Measurements from ENCODE around the gene FAM120B.

Gene FAM120B

DNA sequence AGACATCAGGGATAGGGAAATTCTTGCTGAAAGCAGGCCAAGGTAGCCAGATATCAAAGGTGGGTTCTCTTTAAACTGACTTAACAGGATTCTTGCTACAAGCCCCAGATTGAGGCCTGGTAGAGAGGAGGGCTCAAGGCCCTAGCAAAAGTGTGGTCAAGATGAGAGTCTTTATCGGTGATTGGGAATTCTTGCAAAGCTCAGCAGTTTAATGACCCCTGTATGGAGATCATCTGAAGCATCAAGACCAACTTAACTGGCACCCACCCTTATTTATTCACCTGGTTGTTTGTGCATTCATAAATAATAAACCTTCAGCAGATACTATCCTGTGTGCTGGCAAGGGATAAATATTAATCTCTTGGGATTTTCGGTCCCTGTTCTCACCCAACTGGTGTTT is 6.3 kb downstream of the FAM120B start:
- Histone ChIP-seq H3K79me2 (ENCODE audit: insufficient read depth, low read length) (peaks cover 72% of the 10 kb centered on the region), H3K27me3 (ENCODE audit: insufficient read depth, low read length) (no peaks in the 10 kb centered on the region), H3K9me2 (ENCODE audit: low read depth, low read length) (no peaks in the 10 kb centered on the region), H2AFZ (ENCODE audit: low read length) (no peak overlapping the region), H3K4me1 (ENCODE audit: insufficient read depth, low read length, severe bottlenecking) (peaks cover 11% of the 10 kb centered on the region), H3K36me3 (ENCODE audit: insufficient read depth, low read length) (peaks cover 27% of the 10 kb centered on the region), H3K4me3 (ENCODE audit: low read depth, low read length, poor library complexity, severe bottlenecking) (no peak overlapping the region), H3K4me2 (ENCODE audit: low read length) (no peak overlapping the region), H3K27ac (ENCODE audit: low read depth, low read length, poor library complexity, severe bottlenecking) (no peak overlapping the region), H3K9ac (ENCODE audit: low read length) (no peak overlapping the region), H3K9me3 (ENCODE audit: low read length) (no peaks in the 10 kb centered on the region), H3F3A (ENCODE audit: insufficient read depth, low read length) (no peaks in the 10 kb centered on the region), H4K20me1 (ENCODE audit: insufficient read depth, low read length) (0 out of 2 replicates have a peak, but pooled peaks cover 2% of the 10 kb centered on the region)
- no peak for TF ChIP-seq EZH2 (IDR thresholded peaks at IDR 0.05; ENCODE audit: borderline replicate concordance, low read length)
- TF ChIP-seq, protein P1, sequence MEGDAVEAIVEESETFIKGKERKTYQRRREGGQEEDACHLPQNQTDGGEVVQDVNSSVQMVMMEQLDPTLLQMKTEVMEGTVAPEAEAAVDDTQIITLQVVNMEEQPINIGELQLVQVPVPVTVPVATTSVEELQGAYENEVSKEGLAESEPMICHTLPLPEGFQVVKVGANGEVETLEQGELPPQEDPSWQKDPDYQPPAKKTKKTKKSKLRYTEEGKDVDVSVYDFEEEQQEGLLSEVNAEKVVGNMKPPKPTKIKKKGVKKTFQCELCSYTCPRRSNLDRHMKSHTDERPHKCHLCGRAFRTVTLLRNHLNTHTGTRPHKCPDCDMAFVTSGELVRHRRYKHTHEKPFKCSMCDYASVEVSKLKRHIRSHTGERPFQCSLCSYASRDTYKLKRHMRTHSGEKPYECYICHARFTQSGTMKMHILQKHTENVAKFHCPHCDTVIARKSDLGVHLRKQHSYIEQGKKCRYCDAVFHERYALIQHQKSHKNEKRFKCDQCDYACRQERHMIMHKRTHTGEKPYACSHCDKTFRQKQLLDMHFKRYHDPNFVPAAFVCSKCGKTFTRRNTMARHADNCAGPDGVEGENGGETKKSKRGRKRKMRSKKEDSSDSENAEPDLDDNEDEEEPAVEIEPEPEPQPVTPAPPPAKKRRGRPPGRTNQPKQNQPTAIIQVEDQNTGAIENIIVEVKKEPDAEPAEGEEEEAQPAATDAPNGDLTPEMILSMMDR (IDR thresholded peaks at IDR 0.05; ENCODE audit: low read length), result no peak

DNA sequence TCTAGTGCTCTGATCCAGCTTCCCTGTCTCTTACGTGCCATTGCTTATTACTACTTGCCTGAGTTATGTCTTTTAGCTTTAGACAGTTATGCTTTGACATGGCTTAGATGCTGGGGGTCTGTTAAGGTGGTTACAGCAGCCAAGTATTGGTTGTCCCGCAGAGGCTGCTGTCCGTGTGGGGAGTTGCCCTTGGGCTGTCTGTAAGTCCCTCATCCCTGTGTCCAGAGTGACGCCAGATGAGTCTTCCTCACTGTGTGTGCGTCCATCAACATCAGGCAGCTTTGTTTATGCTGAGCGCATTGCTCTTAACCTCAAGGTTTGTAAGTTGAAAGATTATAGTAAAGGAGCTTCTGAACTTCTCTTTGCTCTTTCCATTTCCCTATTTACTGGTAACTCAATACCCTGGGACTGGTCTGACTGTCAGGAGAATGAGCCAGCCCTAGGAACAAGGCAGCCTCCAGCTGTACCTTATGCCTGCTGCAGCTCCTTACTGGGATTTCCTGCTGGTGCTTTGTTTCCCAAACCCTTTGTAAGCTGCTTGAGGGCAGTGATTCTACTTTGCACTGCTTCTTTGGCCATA is 7.2 kb downstream of the FAM120B start:
- Histone ChIP-seq H3K4me2 (ENCODE audit: low read length) (no peak overlapping the region), H3K36me3 (ENCODE audit: insufficient read depth, low read length) (peaks cover 36% of the 10 kb centered on the region), H3K79me2 (ENCODE audit: insufficient read depth, low read length) (peaks cover 62% of the 10 kb centered on the region), H3K27me3 (ENCODE audit: insufficient read depth, low read length) (no peaks in the 10 kb centered on the region), H3K9ac (ENCODE audit: low read length) (no peak overlapping the region), H3K9me3 (ENCODE audit: low read length) (no peaks in the 10 kb centered on the region), H3F3A (ENCODE audit: insufficient read depth, low read length) (no peaks in the 10 kb centered on the region), H2AFZ (ENCODE audit: low read length) (no peak overlapping the region), H3K27ac (ENCODE audit: low read depth, low read length, poor library complexity, severe bottlenecking) (no peak overlapping the region), H3K4me3 (ENCODE audit: low read depth, low read length, poor library complexity, severe bottlenecking) (no peak overlapping the region), H3K9me2 (ENCODE audit: low read depth, low read length) (no peaks in the 10 kb centered on the region), H4K20me1 (ENCODE audit: insufficient read depth, low read length) (0 out of 2 replicates have a peak, but pooled peaks cover 2% of the 10 kb centered on the region), H3K4me1 (ENCODE audit: insufficient read depth, low read length, severe bottlenecking) (peaks cover 2% of the 10 kb centered on the region)
- TF ChIP-seq EZH2 (IDR thresholded peaks at IDR 0.05; ENCODE audit: borderline replicate concordance, low read length), result no peak
- TF ChIP-seq, protein P1 (IDR thresholded peaks at IDR 0.05; ENCODE audit: low read length), result no peak

DNA sequence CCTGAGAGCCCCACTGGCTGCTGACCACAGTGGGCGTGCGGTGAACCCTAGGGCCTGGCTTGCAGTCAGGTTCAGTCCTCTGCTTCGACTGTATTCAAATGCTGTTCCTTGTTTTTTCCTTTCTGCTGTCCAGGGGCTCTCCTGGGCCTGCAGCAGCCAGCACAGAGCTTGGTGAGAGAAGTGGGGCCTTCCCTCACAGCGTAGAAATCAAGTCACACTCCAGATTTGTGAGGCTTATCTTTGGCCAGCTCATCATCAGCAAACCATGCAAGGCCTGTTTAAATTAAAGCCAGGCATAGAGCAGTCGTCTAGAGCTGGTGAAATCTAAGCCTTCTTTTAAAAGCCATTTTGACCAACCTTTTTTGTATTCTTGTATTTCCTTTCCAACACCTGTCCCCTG is 8.4 kb downstream of the FAM120B start:
- Histone ChIP-seq H3K27ac (ENCODE audit: low read depth, low read length, poor library complexity, severe bottlenecking) (no peak overlapping the region), H3K79me2 (ENCODE audit: insufficient read depth, low read length) (peaks cover 51% of the 10 kb centered on the region), H3K4me1 (ENCODE audit: insufficient read depth, low read length, severe bottlenecking) (no peaks in the 10 kb centered on the region)

More for the DNA sequence above, 8.4 kb downstream of the FAM120B start:
- TF ChIP-seq, protein P1 (IDR thresholded peaks at IDR 0.05; ENCODE audit: low read length), result no peak
- TF ChIP-seq EZH2 (IDR thresholded peaks at IDR 0.05; ENCODE audit: borderline replicate concordance, low read length), result no peak
- Histone ChIP-seq H2AFZ (ENCODE audit: low read length) (no peak overlapping the region), H3K9me2 (ENCODE audit: low read depth, low read length) (no peaks in the 10 kb centered on the region), H3K4me2 (ENCODE audit: low read length) (no peak overlapping the region), H3K9ac (ENCODE audit: low read length) (no peak overlapping the region), H3K27me3 (ENCODE audit: insufficient read depth, low read length) (no peaks in the 10 kb centered on the region), H3K9me3 (ENCODE audit: low read length) (no peaks in the 10 kb centered on the region), H3K4me3 (ENCODE audit: low read depth, low read length, poor library complexity, severe bottlenecking) (no peak overlapping the region), H3K36me3 (ENCODE audit: insufficient read depth, low read length) (peaks cover 36% of the 10 kb centered on the region), H3F3A (ENCODE audit: insufficient read depth, low read length) (no peaks in the 10 kb centered on the region), H4K20me1 (ENCODE audit: insufficient read depth, low read length) (0 out of 2 replicates have a peak, but pooled peaks cover 2% of the 10 kb centered on the region)
